GM21786 (cell line): Measurements from ENCODE around the gene PLXNA4.

Experiments used
- ATAC-seq: cut with Tn5 transposase; IDR thresholded peaks from one replicate; pipeline ENCODE4 v1.9.1; 2021; ENCODE audit not compliant: unreplicated experiment

Gene PLXNA4

GRCh38 chr7:132108563-132108962 is 467.7 kb downstream of the PLXNA4 start:
- ATAC-seq = no peak

DNA sequence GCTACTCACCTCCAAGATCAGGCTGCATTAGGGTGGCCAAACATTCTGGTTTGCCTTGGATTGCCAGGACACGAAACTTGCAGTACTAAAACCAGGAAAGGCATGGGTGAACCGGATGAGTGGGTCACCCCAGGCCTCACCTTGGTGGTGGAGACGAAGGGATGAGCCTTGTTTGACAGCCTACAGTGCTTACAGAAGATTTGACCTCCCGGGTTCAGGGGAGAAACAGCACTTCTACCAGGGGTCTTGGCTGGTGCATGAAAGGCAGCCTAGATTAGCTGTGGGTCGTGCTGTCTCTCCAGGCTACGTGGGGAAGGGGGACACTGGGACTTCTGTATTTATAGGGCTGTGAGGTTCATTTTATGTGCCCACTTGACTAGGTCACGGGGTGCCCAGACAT is 469.8 kb downstream of the PLXNA4 start:
- no peak for ATAC-seq

DNA sequence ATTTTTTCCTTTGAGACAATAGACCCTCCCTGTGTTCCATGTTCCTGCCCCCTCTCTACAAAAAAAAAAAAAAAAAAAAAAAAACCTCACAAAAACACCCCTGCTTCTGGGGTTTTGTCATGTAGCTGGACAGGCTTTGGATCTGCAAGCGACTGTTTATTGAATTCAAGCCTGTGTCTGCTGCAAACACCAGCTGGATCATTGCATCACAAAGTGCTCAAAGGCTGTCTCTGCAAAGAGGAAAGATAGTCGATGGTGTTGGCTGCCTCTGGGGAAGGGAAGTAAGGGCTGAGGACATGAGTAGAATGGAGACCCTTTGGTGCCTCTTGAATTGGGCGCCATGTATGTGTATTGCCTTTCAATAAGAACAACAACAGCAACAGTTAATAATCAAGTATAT is 471.2 kb downstream of the PLXNA4 start:
- no peak for ATAC-seq

GRCh38 chr7:132103718-132104117 is 472.6 kb downstream of the PLXNA4 start:
- no peak for ATAC-seq

DNA sequence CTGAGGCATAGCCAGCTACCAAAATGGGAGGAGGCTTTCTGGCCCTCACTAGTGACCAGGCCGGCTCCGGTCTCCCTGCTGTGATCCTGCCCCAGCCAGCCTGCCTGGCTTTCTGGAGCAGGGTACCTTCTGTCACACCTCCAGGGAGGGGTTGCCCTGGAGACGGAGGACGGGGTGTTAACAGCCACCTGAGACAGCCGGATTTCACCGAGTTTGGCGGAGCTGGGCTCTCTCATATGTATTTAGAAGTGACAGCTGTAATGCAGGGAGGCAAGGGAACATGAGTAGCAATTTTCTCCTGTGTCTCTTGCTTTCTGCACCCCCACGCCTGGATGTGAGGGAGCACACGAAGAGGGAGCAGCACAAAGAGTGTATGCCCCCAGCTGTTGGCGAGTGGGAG is 473.3 kb downstream of the PLXNA4 start:
- ATAC-seq = no peak

DNA sequence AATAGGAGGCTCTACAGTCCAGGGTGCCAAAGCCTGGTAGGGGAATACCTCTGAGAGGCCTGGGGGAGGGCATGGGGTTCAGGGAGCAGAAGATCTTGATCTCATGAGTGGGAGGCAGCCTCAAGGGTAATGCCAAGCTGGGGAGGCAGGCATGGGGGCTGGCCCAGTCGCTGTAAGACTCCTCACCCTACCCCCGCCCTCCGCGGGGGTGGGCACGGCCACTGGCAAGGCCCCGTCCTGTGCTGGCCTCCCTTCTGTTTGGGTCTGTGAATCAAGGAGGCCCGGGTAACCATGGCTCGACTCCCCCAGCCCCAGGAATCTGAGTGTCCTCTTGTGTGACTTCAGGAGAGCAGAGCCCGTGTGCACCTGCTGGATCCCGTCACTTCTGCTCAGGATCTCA is 473.9 kb downstream of the PLXNA4 start:
- no peak for ATAC-seq

DNA sequence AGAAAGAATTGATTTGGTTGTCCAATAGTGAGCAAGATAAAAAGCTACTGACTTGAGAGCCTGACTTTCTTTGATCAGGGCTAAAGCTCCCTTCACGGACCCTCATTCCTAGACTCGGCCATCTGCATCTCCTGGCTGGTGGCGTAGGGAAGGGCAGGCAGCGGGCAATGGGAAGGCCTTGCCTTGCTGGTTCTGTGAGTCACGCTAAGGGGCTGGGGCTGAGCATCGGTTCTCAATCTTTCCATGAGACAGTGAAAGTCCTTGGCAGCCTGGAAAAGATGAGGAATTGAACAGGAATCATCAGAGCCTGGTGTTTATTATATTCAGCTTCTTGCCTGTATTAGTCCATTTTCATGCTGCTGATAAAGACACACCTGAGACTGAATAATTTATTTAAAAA is 475.3 kb downstream of the PLXNA4 start:
- ATAC-seq = no peak

DNA sequence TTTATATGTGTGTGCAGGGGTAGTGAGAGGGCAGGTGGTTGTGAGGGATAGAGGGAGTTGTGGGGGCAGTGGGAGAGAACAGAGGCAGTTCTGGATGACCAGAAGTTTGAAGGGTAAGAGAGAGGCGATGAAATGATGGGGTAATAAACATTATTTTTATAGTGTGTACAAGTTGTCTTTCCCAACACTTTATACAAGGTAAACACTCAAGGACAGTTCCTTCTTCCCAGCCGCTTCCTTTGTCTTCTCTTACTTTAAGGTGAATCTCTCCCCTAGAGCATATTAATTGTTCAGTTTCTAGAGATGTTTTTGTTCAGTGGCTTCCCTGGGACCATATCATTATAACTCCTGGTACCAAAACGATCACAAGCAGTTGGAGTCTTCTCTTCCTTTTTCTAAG is 475.8 kb downstream of the PLXNA4 start:
- no peak for ATAC-seq

DNA sequence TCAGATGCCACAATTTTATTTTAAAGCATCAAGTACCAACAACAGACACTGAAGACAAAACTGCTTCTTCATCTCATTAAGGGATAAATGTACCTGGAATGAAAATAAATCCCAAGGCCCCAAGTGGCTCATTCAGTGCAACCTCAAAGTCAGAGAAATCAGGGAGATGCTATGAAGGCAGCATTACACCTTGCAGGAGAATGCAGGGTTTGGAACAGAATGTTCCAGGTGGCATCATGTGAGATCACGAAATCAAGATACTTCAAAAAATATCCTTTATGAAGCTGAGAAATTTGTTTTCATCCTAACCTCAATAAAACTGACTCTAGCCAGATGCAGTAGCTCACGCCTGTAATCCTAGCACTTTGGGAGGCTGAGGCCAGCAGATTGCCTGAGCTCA is 477.1 kb downstream of the PLXNA4 start:
- no peak for ATAC-seq

GRCh38 chr7:132098327-132098726 is 477.9 kb downstream of the PLXNA4 start:
- ATAC-seq = no peak

DNA sequence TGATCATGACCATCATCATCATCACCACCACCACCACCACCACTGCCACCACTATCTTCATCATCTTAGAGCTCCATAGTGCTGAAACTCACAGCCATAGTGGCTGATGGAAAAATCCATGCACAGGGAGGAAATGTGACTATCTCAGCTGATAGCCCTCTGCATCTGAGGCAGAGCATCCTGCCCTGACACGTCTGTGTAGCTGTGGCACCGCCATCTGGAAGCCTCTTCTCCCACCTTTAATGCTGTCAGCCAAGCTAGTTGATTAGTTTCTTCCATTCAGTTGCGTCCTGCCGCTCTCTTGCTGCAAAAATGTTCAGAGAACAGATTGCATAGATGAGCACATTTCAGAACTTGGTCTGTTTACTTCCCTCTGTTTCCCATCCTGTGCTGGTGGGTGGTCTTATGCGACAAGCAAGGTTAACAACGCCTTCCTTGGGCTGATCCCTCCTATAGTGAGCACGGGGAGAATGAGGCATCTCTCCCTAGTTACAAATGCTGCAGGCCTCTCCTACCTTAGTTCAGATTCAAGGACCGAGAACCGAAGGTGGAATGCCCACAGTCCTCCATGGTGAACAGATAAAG is 478.6 kb downstream of the PLXNA4 start:
- no peak for ATAC-seq

GRCh38 chr7:132095111-132095765 is 481.0 kb downstream of the PLXNA4 start:
- no peak for ATAC-seq

- no peak for ATAC-seq
Observed at GRCh38 chr7:132092106-132092505, 484.2 kb downstream of the PLXNA4 start.

DNA sequence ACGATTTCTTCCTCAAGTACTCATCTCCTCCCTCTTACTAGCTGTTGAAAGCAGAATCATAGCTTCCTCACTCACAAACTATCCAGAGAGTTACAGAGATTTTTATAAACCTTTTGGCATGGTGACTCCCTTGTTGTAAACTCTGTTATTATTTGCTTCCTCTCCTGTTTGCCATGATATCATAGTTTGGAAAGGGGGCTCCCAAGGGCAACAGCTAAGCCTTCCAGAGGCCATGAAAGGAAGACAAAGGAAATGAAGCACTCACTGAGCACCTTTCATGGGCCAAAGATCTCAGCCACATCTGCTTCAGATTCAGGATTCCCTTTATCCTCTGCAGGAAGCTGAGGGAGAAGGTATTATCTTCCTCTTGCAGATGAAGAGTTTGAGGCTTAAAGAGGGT is 484.6 kb downstream of the PLXNA4 start:
- no peak for ATAC-seq

GRCh38 chr7:132090444-132090843 is 485.8 kb downstream of the PLXNA4 start:
- no peak for ATAC-seq

- no peak for ATAC-seq
Observed at GRCh38 chr7:132089356-132089755, 486.9 kb downstream of the PLXNA4 start.

DNA sequence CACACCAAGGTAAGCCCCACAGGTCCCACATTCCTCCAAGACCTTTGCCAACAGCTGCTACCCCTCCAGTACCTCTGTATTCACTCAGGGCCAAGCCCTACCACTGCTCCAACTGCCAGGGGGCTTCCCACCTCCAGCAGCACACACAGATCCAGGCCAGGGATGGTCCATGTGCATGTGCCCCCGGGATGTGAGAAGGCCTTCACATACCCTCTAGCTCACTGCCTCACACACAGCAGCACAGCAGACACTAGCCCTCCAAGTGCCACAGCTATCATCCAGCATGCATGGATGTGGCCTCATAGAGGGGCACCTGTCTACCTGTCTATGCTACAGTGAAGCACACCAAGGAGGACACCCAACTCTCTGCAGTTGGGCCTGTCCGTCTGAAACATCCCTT is 488.8 kb downstream of the PLXNA4 start:
- ATAC-seq = no peak

- no peak for ATAC-seq
Observed at GRCh38 chr7:132084776-132085388, 491.4 kb downstream of the PLXNA4 start.

DNA sequence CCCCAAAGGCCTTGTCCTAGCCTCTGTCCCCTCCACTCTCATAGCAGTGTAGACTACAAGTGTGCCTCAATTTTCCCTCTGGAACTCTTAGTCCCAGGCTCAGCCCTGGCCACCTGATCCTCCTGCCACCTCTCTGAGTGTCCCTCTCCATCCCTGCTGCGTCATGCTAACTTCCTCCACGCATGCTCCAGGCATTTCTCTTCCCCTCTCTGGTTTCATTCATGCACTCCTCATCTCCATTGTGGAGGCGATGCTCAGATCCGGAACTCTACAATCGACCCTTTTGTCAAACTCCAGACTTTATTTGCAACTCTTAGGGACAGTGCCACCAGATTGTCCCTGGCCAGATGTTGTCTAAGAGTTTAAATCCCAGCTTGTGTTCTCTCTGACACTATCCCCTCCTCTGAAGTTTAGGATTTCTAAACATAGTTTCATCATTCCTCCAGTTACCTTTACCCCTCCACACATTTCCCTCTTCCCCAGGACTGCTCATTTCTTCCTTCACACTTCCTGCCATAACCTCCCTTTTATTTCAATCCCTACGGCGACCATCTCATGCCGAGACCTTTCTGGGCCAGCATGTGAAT is 492.6 kb downstream of the PLXNA4 start:
- no peak for ATAC-seq

DNA sequence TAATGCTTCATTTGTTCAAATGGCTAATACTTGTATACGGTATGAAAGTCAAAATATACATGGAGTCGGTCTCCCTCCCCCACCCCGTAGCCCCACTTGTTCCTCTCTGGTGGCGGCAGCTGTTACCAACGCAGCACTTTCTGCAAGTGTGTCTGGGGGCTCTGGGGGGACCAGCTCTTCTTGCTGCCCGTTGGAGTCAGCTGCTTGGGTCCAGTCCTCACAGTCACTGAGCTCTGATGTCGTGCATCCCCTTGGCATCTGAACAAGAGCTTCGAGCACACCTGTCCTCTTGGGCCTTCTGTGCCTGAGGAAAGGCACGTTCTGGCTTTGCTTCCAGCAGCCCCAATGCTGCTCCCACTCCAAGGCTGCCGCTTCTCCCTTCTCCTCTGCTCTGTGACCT is 493.1 kb downstream of the PLXNA4 start:
- no peak for ATAC-seq

- ATAC-seq = no peak
Observed at GRCh38 chr7:132082394-132082793, 493.9 kb downstream of the PLXNA4 start.

DNA sequence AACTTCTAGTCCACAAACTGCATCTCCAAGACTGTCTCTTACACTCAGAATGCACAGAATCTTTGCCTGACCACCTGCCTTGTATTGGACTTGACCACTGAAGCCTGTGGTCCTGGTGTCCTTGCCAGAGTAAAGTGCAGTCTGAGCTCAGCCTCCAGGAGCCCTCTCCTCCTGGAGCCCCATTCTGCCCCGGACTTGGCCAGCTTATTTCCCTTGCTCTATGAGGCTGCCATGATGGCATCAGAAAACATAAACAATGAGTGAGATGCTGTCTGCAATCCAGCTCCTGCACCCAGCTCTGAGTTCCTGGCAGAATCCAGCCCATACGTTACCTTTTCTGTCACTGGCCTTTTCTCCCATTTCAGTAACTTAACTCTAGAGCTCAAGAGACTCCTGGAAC is 494.6 kb downstream of the PLXNA4 start:
- no peak for ATAC-seq
